GM12872 (cell line): ENCODE data around the gene CCDC159.
A peak's percentile ranks its signal among the peaks of the same experiment; 100 is the strongest.

Experiments used
- CTCF ChIP-seq: IDR thresholded peaks from 3 replicates; pipeline ENCODE4 v1.5.1; 2011; ENCODE audit warnings: low read depth, mild to moderate bottlenecking, low read length, moderate library complexity; ENCODE audit not compliant: insufficient read depth

Gene CCDC159

GRCh38 chr19:11346104-11346940 lies at the start of gene CCDC159, which contains the start of gene TMEM205:
TSS of gene CCDC159 (plus strand) at chr19:11346519. CDS start at chr19:11346607, 88 bp downstream.
TSS of gene TMEM205 (minus strand) at chr19:11346268. CDS start at chr19:11345619, 649 bp downstream.
- TF ChIP-seq CTCF, result 0 out of 3 replicates have a peak, but pooled peaks have one; percentile 22

GRCh38 chr19:11299946-11300810 lies 46.1 kb upstream of the CCDC159 start:
- TF ChIP-seq CTCF, result no peak

- no peak for TF ChIP-seq CTCF
Measured at GRCh38 chr19:11300811-11301120, 45.6 kb upstream of the CCDC159 start.

- no peak for TF ChIP-seq CTCF
Measured at GRCh38 chr19:11304936-11305335, 41.4 kb upstream of the CCDC159 start.

GRCh38 chr19:11306337-11306736 lies 40.0 kb upstream of the CCDC159 start:
- TF ChIP-seq CTCF, result no peak

- peak; percentile 31; the same call in 1 of the 3 replicates for TF ChIP-seq CTCF
Measured at GRCh38 chr19:11321191-11322126, 24.9 kb upstream of the CCDC159 start.
